Thyroid gland (tissue), 4 donors: ENCODE data around the gene GPC1.

Source experiments
- POLR2A ChIP-seq, 2 donors: fragments of 450-650 bp; IDR thresholded peaks; one replicate each; pipeline ENCODE4 v1.6.1; 2017; ENCODE audit warnings: antibody characterized with exemption in 2 of 2, mild to moderate bottlenecking in 2 of 2, moderate library complexity in 1 of 2
- TF ChIP-seq, protein P1 (sequence below), 6 experiments: fragments of 200-600 bp in 3 of 6; fragments of 450-650 bp in 3 of 6; sonication (generic) in 3 of 6; IDR thresholded peaks; one replicate each; pipeline ENCODE4 v1.5.1; 2016 to 2019; ENCODE audit warnings: antibody characterized with exemption in 6 of 6, mild to moderate bottlenecking in 2 of 6, inconsistent platforms in 1 of 6, moderate library complexity in 1 of 6

- TF ChIP-seq, protein P1, sequence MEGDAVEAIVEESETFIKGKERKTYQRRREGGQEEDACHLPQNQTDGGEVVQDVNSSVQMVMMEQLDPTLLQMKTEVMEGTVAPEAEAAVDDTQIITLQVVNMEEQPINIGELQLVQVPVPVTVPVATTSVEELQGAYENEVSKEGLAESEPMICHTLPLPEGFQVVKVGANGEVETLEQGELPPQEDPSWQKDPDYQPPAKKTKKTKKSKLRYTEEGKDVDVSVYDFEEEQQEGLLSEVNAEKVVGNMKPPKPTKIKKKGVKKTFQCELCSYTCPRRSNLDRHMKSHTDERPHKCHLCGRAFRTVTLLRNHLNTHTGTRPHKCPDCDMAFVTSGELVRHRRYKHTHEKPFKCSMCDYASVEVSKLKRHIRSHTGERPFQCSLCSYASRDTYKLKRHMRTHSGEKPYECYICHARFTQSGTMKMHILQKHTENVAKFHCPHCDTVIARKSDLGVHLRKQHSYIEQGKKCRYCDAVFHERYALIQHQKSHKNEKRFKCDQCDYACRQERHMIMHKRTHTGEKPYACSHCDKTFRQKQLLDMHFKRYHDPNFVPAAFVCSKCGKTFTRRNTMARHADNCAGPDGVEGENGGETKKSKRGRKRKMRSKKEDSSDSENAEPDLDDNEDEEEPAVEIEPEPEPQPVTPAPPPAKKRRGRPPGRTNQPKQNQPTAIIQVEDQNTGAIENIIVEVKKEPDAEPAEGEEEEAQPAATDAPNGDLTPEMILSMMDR (IDR thresholded peaks at IDR 0.05) = no peak
- no peak for TF ChIP-seq POLR2A (IDR thresholded peaks at IDR 0.05)
Measured at GRCh38 chr2:240447934-240448333, 12.5 kb downstream of the GPC1 start.
